A549 (cell line): ENCODE results near the gene NTSR1. TPM values are rescaled to one million over a fixed set of nuclear protein-coding genes. Genes with fewer than 3 reads are reported as not detected.

Experiments used
- ATAC-seq, 2 experiments: fragments of 200-7000 bp in 1 of 2; fragments of >200 bp in 1 of 2; cut with Nextera tagmentation in 1 of 2; cut with Tn5 transposase in 1 of 2; 3 replicates each; pipeline versions ENCODE4 v1.8.0 to v1.9.1; 2018 to 2020; ENCODE audit warnings: mild to moderate bottlenecking in 1 of 2, moderate library complexity in 1 of 2
- CTCF ChIA-PET: fragments of 300-600 bp; sonication (Branson Sonifier 250); formaldehyde crosslinking; extraction: SDS; loops from one replicate; lab custom pipeline; 2021; ENCODE audit warnings: antibody characterized with exemption, inconsistent platforms; lab: Yijun Ruan, JAX
- POLR2A ChIA-PET: fragments of 350-600 bp; formaldehyde crosslinking; extraction: SDS; loops from one replicate; lab custom pipeline; 2021; ENCODE audit warnings: antibody characterized with exemption, inconsistent platforms; lab: Yijun Ruan, JAX
- DNase-seq, 2 experiments: peaks; one replicate each; pipeline versions ENCODE4 v3.0.0 to v3.0.0-alpha.2; 2011 to 2016; ENCODE audit warnings: low read depth in 1 of 2, low spot score in 1 of 2
- FAIRE-seq: peaks from 2 replicates; lab custom pipeline; 2011; peaks lifted over from hg19 to GRCh38; lab: Jason Lieb, UNC
- H3K27ac ChIP-seq, 2 experiments: fragments of >200 bp; sonication (Bioruptor Twin); formaldehyde crosslinking; 3 replicates each; pipeline ENCODE4 v1.5.1; 2016 to 2017
- H3K4me1 ChIP-seq: fragments of >200 bp; sonication (Bioruptor Twin); formaldehyde crosslinking; 3 replicates; pipeline ENCODE4 v1.6.1; 2016
- H3K4me2 ChIP-seq: fragments of >200 bp; sonication (Bioruptor Twin); formaldehyde crosslinking; 3 replicates; pipeline ENCODE4 v1.6.1; 2016
- H3K4me3 ChIP-seq: fragments of >200 bp; sonication (Bioruptor Twin); formaldehyde crosslinking; 3 replicates; pipeline ENCODE4 v1.5.1; 2016
- H3K9me3 ChIP-seq: fragments of >200 bp; sonication (Bioruptor Twin); formaldehyde crosslinking; 3 replicates; pipeline ENCODE4 v1.6.1; 2016
- BHLHE40 ChIP-seq: IDR thresholded peaks from 2 replicates; pipeline ENCODE4 v1.6.1; 2012; ENCODE audit warnings: low read depth, low read length, inconsistent platforms
- ESRRA ChIP-seq: fragments of 150-350 bp; IDR thresholded peaks from 2 replicates; pipeline ENCODE4 v1.6.1; 2014; ENCODE audit warnings: mild to moderate bottlenecking, low read length, borderline replicate concordance
- FOSB ChIP-seq: fragments of 250-450 bp; sonication (Bioruptor Pico); IDR thresholded peaks from 2 replicates; pipeline ENCODE4 v1.5.0; 2020; ENCODE audit warnings: mild to moderate bottlenecking, moderate library complexity
- HDAC2 ChIP-seq: fragments of 200-600 bp; sonication (generic); IDR thresholded peaks from 2 replicates; pipeline ENCODE4 v1.6.1; 2016
- HEYL ChIP-seq: fragments of 250-450 bp; sonication (Bioruptor Pico); IDR thresholded peaks from 2 replicates; pipeline ENCODE4 v1.8.0; 2021; ENCODE audit warnings: mild to moderate bottlenecking, moderate library complexity
- HOXB13 ChIP-seq: fragments of 250-450 bp; sonication (Bioruptor Pico); IDR thresholded peaks from 2 replicates; pipeline ENCODE4 v1.5.0; 2020; ENCODE audit warnings: low read depth, mild to moderate bottlenecking, moderate library complexity
- POLR2A ChIP-seq: IDR thresholded peaks from 2 replicates; pipeline ENCODE4 v1.6.1; 2012; ENCODE audit warnings: mild to moderate bottlenecking, low read length
- ZC3H11A ChIP-seq: fragments of 450-650 bp; IDR thresholded peaks from 2 replicates; pipeline ENCODE4 v1.6.1; 2014; ENCODE audit warnings: antibody characterized with exemption, mild to moderate bottlenecking
- ZSCAN20 ChIP-seq: fragments of 250-450 bp; sonication (Bioruptor Pico); IDR thresholded peaks from 2 replicates; pipeline ENCODE4 v1.8.0; 2022; ENCODE audit warnings: mild to moderate bottlenecking, moderate library complexity
- WGBS: methylation state at CpG from one replicate; pipeline ENCODE4 v1.1.6; 2017; ENCODE audit errors: missing lambda C conversion rate; 5-methylcytosine and 5-hydroxymethylcytosine counted together
- polyA plus RNA-seq, 4 experiments: library from polyadenylated mRNA; depleted of rRNA in 3 of 4; stranded (reverse); fragments of >200 nt; fragmentation: RNase III in 1 of 4; extraction: RNeasy Plus Mini Kit Qiagen cat#74134 plus additional on column Dnase treatment in 1 of 4; gene quantifications; 2 replicates in 3 of 4; 3 replicates in 1 of 4; pipeline ENCODE4 v1.2.3, GENCODE V29; 2011 to 2017
- TF ChIP-seq, protein P1 (sequence below): fragments of 200-600 bp; sonication (generic); IDR thresholded peaks from 2 replicates; pipeline ENCODE4 v1.6.1; 2016; ENCODE audit warnings: antibody characterized with exemption, mild to moderate bottlenecking, moderate library complexity
- TF ChIP-seq, protein P2 (sequence below): fragments of 150-350 bp; IDR thresholded peaks from 2 replicates; pipeline ENCODE4 v1.6.1; 2014; ENCODE audit warnings: low read depth, mild to moderate bottlenecking, low read length
- TF ChIP-seq, protein P3 (sequence below): fragments of 250-450 bp; sonication (Bioruptor Pico); IDR thresholded peaks from 2 replicates; pipeline ENCODE4 v1.5.0; 2020; ENCODE audit warnings: low read depth, mild to moderate bottlenecking, moderate library complexity

NTSR1 gene
- polyA plus RNA-seq, 2 of the 4 experiments (the other 2 are of a cell fraction): 0.03 TPM; not detected in 1

DNA sequence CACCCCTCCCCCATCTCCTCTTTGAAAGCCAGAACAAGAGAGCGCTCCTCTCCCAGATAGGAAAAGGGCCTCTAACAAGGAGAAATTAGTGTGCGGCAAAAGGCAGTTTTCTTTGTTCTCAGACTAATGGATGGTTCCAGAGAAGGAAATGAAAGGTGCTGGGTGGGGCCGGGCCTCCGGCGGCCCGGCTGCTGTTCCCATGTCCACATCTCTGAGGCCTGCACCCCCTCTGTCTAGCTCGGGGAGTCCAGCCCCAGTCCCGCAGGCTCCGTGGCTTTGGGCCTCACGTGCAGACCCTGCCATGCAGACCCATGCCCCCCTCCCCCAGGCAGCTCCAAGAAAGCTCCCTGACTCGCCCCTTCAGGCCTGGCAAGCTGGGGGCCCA, 51.8 kb downstream of the NTSR1 start:
- CTCF ChIA-PET: interaction anchor here (0.7 to 1.4 kb wide), 2 partner anchors 8 to 65 kb away, joined by 3 to 4 read pairs; no protein-coding TSS in a partner anchor
- ATAC-seq: no peak
- Histone ChIP-seq H3K9me3 (no peaks in the 10 kb centered on the region; the same call in 2 of the 3 replicates), H3K27ac (no peak overlapping the region), H3K4me3 (no peak overlapping the region), H3K4me1 (peaks cover 3% of the 10 kb centered on the region; the same call in 1 of the 3 replicates), H3K4me2 (no peak overlapping the region)
- DNase-seq: no peak
- FAIRE-seq: no peak
- 91% methylated on average over 7 of the region's 11 CpGs for WGBS
- POLR2A ChIA-PET: no interaction called here
- TF ChIP-seq FOSB (no peak), HOXB13 (CRISPR knock-in tag) (no peak)

DNA sequence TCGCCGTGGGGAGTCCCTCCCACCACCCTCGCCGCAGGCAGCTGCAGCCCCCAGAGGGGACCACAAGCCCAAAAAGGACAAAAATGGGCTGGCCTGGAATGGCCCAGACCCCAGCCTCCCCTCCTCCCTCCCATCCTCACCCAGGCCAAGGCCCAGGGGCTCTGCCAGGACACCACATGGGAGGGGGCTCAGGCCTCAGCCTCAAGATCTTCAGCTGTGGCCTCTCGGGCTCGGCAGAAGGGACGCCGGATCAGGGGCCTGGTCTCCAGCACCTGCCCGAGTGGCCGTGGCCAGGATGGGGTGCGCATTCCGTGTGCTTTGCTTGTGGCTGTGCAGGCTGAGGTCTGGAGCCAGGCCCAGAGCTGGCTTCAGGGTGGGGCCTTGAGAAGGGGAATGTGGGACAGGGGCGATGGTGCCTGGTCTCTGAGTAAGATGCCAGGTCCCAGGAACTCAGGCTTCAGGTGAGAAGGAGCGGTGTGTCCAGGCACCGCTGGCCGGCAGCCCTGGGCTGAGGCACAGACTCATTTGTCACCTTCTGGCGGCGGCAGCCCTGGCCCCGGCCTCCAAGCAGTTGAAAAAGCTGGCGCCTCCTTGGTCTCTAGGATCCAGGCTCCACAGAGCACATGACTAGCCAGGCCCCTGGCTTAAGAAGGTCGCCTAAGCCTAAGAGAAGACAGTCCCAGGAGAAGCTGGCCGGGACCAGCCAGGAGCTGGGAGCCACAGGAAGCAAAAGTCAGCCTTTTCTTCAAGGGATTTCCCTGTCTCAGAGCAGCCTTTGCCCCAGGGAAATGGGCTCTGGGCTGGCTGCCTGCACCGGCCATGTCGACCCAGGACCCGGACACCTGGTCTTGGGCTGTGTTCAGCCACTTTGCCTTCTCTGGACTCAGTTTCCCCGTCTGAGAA, 52.5 kb downstream of the NTSR1 start:
- POLR2A ChIA-PET: no interaction called here
- H3K9me3 ChIP-seq: no peaks in the 10 kb centered on the region; the same call in 2 of the 3 replicates
- WGBS: 82% methylated on average over 17 of the region's 26 CpGs
- no peak overlapping the region for H3K4me3 ChIP-seq
- DNase-seq (no peak), FAIRE-seq (no peak), ATAC-seq (peak in 1 of 2 experiments; percentile 14; a peak in 1 of 6 replicates)
- peaks cover 3% of the 10 kb centered on the region; the same call in 1 of the 3 replicates for H3K4me1 ChIP-seq
- no peak for TF ChIP-seq HDAC2
- no peak for TF ChIP-seq BHLHE40
- no peak overlapping the region for H3K27ac ChIP-seq
- CTCF ChIA-PET: interaction anchor here (0.7 to 1.4 kb wide), 3 partner anchors 9 to 144 kb away, joined by 3 to 4 read pairs (median 4); no protein-coding TSS in a partner anchor
- no peak overlapping the region for H3K4me2 ChIP-seq

DNA sequence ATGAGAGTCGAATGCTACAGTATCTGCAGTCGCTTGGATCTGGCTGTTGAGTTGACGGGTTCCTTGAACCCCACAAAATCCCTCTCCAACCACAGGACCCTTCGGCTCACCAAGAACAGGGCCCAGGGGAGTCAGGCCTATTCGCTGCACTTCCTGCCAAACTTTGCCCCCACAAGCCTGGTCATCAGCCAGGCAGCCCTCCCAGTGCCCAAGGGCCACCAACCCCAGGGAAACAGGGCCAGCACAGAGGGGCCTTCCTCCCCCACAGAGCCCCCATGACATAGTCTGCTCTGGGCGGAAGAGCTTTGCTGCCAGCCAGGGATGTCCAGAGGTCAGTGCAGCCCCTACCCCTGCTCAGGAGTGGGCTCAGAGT, 53.1 kb downstream of the NTSR1 start:
- FAIRE-seq (no peak), ATAC-seq (no peak)

More for the DNA sequence above, 53.1 kb downstream of the NTSR1 start:
- Histone ChIP-seq H3K4me3 (no peak overlapping the region), H3K4me2 (no peak overlapping the region), H3K9me3 (no peaks in the 10 kb centered on the region; the same call in 2 of the 3 replicates)
- 87% methylated on average over 4 of the region's 6 CpGs for WGBS
- POLR2A ChIA-PET: no interaction called here
- TF ChIP-seq ZSCAN20: no peak
- TF ChIP-seq ZC3H11A: no peak
- no peak for TF ChIP-seq HEYL (CRISPR knock-in tag)
- TF ChIP-seq POLR2A: no peak
- TF ChIP-seq, protein P1, sequence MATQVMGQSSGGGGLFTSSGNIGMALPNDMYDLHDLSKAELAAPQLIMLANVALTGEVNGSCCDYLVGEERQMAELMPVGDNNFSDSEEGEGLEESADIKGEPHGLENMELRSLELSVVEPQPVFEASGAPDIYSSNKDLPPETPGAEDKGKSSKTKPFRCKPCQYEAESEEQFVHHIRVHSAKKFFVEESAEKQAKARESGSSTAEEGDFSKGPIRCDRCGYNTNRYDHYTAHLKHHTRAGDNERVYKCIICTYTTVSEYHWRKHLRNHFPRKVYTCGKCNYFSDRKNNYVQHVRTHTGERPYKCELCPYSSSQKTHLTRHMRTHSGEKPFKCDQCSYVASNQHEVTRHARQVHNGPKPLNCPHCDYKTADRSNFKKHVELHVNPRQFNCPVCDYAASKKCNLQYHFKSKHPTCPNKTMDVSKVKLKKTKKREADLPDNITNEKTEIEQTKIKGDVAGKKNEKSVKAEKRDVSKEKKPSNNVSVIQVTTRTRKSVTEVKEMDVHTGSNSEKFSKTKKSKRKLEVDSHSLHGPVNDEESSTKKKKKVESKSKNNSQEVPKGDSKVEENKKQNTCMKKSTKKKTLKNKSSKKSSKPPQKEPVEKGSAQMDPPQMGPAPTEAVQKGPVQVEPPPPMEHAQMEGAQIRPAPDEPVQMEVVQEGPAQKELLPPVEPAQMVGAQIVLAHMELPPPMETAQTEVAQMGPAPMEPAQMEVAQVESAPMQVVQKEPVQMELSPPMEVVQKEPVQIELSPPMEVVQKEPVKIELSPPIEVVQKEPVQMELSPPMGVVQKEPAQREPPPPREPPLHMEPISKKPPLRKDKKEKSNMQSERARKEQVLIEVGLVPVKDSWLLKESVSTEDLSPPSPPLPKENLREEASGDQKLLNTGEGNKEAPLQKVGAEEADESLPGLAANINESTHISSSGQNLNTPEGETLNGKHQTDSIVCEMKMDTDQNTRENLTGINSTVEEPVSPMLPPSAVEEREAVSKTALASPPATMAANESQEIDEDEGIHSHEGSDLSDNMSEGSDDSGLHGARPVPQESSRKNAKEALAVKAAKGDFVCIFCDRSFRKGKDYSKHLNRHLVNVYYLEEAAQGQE: no peak
- TF ChIP-seq, protein P2, sequence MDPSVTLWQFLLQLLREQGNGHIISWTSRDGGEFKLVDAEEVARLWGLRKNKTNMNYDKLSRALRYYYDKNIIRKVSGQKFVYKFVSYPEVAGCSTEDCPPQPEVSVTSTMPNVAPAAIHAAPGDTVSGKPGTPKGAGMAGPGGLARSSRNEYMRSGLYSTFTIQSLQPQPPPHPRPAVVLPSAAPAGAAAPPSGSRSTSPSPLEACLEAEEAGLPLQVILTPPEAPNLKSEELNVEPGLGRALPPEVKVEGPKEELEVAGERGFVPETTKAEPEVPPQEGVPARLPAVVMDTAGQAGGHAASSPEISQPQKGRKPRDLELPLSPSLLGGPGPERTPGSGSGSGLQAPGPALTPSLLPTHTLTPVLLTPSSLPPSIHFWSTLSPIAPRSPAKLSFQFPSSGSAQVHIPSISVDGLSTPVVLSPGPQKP: no peak
- TF ChIP-seq, protein P3, sequence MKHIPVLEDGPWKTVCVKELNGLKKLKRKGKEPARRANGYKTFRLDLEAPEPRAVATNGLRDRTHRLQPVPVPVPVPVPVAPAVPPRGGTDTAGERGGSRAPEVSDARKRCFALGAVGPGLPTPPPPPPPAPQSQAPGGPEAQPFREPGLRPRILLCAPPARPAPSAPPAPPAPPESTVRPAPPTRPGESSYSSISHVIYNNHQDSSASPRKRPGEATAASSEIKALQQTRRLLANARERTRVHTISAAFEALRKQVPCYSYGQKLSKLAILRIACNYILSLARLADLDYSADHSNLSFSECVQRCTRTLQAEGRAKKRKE: no peak
- TF ChIP-seq ESRRA: no peak
- TF ChIP-seq, all 56 proteins: peak for 0
- H3K4me1 ChIP-seq: no peaks in the 10 kb centered on the region
- no peak overlapping the region for H3K27ac ChIP-seq
- no peak for DNase-seq
- CTCF ChIA-PET: interaction anchor here (1.4 kb wide), 1 partner anchor 67 kb away, joined by 4 read pairs; no protein-coding TSS in a partner anchor
